ENCODE data around the gene GFOD1. TPM values are rescaled to one million over a fixed set of nuclear protein-coding genes. Genes with fewer than 3 reads are reported as not detected.

Gene GFOD1
- total and polyA plus RNA-seq, 2 experiments from 2014 or later: 16.2 to 30.5 TPM

- TF ChIP-seq CTCF (IDR thresholded peaks at IDR 0.05; ENCODE audit: low read depth, low read length): no peak
- peaks cover 62% of the 10 kb centered on the region for H3K4me1 ChIP-seq (ENCODE audit: low read depth)
- no peaks in the 10 kb centered on the region for H3K36me3 ChIP-seq
- no peaks in the 10 kb centered on the region for H3K9me3 ChIP-seq (ENCODE audit: low read depth)
- H3K27me3 ChIP-seq: no peaks in the 10 kb centered on the region
- no peak overlapping the region for H3K4me3 ChIP-seq
- peak in 1 of 2 donors; percentile 97 for DNase-seq (ENCODE audit: low read depth in 1 of 2, low spot score in 1 of 2)
- H3K27ac ChIP-seq: peak overlapping the region; percentile 82
Measured at GRCh38 chr6:13355043-13355945, 132.1 kb downstream of the GFOD1 start.

- no peaks in the 10 kb centered on the region for H3K27me3 ChIP-seq
- H3K36me3 ChIP-seq: no peaks in the 10 kb centered on the region
- H3K27ac ChIP-seq: peak overlapping the region; percentile 82
- peak; percentile 55 to 88 for DNase-seq (ENCODE audit: low read depth in 1 of 2, low spot score in 1 of 2)
- no peak for TF ChIP-seq CTCF (IDR thresholded peaks at IDR 0.05; ENCODE audit: low read depth, low read length)
- H3K4me3 ChIP-seq: no peak overlapping the region
- peaks cover 56% of the 10 kb centered on the region for H3K4me1 ChIP-seq (ENCODE audit: low read depth)
- H3K9me3 ChIP-seq (ENCODE audit: low read depth): no peaks in the 10 kb centered on the region
Measured at GRCh38 chr6:13354331-13355042, 132.9 kb downstream of the GFOD1 start.

- H3K4me3 ChIP-seq: no peak overlapping the region
- peaks cover 56% of the 10 kb centered on the region for H3K4me1 ChIP-seq (ENCODE audit: low read depth)
- no peaks in the 10 kb centered on the region for H3K9me3 ChIP-seq (ENCODE audit: low read depth)
- H3K36me3 ChIP-seq: no peaks in the 10 kb centered on the region
- no peaks in the 10 kb centered on the region for H3K27me3 ChIP-seq
- H3K27ac ChIP-seq: no peak overlapping the region
- TF ChIP-seq CTCF (IDR thresholded peaks at IDR 0.05; ENCODE audit: low read depth, low read length): no peak
- DNase-seq (ENCODE audit: low read depth in 1 of 2, low spot score in 1 of 2): no peak
Measured at GRCh38 chr6:13352165-13352564, 135.2 kb downstream of the GFOD1 start.

GRCh38 chr6:13351271-13351670 lies 136.1 kb downstream of the GFOD1 start:
- Histone ChIP-seq H3K4me1 (ENCODE audit: low read depth) (peaks cover 50% of the 10 kb centered on the region), H3K27me3 (no peaks in the 10 kb centered on the region), H3K4me3 (no peak overlapping the region), H3K36me3 (no peaks in the 10 kb centered on the region), H3K9me3 (ENCODE audit: low read depth) (no peaks in the 10 kb centered on the region), H3K27ac (peak overlapping the region; percentile 66)
- peak in 1 of 2 donors; percentile 84 for DNase-seq (ENCODE audit: low read depth in 1 of 2, low spot score in 1 of 2)
- no peak for TF ChIP-seq CTCF (IDR thresholded peaks at IDR 0.05; ENCODE audit: low read depth, low read length)

- no peaks in the 10 kb centered on the region for H3K36me3 ChIP-seq
- H3K9me3 ChIP-seq (ENCODE audit: low read depth): no peaks in the 10 kb centered on the region
- H3K27ac ChIP-seq: no peak overlapping the region
- peak in 1 of 2 donors; percentile 48 for DNase-seq (ENCODE audit: low read depth in 1 of 2, low spot score in 1 of 2)
- H3K4me1 ChIP-seq (ENCODE audit: low read depth): peaks cover 37% of the 10 kb centered on the region
- no peak for TF ChIP-seq CTCF (IDR thresholded peaks at IDR 0.05; ENCODE audit: low read depth, low read length)
- no peaks in the 10 kb centered on the region for H3K27me3 ChIP-seq
- no peak overlapping the region for H3K4me3 ChIP-seq
Measured at GRCh38 chr6:13349811-13350506, 137.4 kb downstream of the GFOD1 start.
